ENCODE results near the gene SRSF7.
"Not testable (repeated sequence)": the region's sequence is repeated elsewhere in the genome, so short reads cannot be mapped to it uniquely, and the experiment has no call there.

Gene SRSF7

DNA sequence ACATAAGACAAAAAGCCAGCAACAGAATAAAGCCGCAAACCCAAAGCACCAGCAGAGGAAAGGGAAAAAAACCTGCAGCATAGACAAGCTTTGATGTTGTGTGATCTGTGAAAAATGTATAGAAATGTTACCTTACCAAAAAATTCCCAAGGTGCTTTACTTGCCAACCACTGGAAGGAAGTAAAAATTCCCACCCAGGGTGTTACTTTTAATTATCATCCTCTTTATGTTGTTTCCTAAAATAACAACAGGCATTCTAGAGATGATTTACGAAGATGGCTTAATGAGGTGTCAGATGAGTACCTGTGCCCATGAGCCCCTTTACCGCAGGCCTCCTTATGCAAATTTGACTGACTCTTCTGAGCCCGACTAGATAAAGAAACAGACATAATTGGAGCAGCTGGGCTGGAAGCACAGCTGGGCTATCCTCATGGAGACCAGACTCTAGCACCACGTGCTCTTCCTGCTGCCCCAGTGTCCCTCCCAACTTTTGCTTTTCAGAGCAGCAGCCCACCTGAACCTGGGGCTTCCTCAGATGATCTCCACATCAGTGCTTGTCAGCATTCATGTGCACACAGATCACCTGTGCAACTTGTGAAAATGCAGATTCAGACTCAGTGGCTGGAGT, 41.5 kb downstream of the SRSF7 start:
- DNase-seq (ENCODE audit: low read depth) = no peak
- no peak for TF ChIP-seq CTCF (conservative IDR thresholded peaks at IDR 0.05; ENCODE audit: low read length)

DNA sequence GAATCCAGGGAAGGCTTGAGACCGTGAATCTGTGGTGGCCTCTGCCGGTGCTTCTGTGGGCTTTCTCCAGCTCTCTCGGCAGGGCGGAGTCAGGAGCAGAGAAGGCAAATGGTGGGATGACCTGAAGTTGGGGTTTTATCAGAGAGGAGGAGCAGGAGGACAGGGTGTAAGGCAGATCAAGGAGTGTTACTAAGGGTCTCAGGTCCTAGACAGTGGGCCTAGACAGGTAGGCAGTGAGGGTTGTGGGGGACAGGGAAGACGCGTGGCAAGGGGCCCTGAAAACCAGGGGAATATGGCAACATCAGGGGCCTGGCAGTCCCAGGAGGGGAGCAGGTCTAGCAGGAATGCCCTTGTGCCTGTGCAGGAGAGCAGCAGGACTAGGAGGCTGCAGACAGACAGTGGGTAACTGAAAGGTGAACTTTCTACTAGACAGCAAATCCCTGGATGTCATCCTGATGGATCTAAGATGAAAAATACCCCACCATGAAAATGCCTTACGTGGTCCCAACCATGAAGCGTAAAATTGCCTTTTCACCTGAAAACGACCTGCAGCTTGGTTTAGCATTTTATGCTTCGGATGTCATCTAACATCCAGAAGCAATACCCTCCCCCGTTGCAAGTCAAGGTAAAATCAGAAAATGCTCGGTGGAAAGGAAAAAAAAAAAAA, 42.1 kb downstream of the SRSF7 start:
- TF ChIP-seq CTCF (conservative IDR thresholded peaks at IDR 0.05; ENCODE audit: low read length) = no peak
- no peak overlapping the region for H3K4me3 ChIP-seq (ENCODE audit: low read length)

More for the DNA sequence above, 41.5 kb downstream of the SRSF7 start:
- no peak overlapping the region for H3K4me3 ChIP-seq (ENCODE audit: low read length)

GRCh38 chr2:38708491-38708890, 42.7 kb downstream of the SRSF7 start:
- not testable (repeated sequence) for H3K4me3 ChIP-seq (ENCODE audit: low read length); DNase-seq (ENCODE audit: low read depth)

More for the DNA sequence above, 42.1 kb downstream of the SRSF7 start:
- DNase-seq (ENCODE audit: low read depth) = no peak

GRCh38 chr2:38706846-38707345, 44.3 kb downstream of the SRSF7 start:
- TF ChIP-seq CTCF (conservative IDR thresholded peaks at IDR 0.05; ENCODE audit: low read length) = no peak
- H3K4me3 ChIP-seq (ENCODE audit: low read length) = no peak overlapping the region
- DNase-seq (ENCODE audit: low read depth) = no peak

- no peak overlapping the region for H3K4me3 ChIP-seq (ENCODE audit: low read length)
- no peak for TF ChIP-seq CTCF (conservative IDR thresholded peaks at IDR 0.05; ENCODE audit: low read length)
Observed at GRCh38 chr2:38704664-38705063, 46.5 kb downstream of the SRSF7 start.

GRCh38 chr2:38703336-38703735, 47.8 kb downstream of the SRSF7 start:
- not testable (repeated sequence) for DNase-seq (ENCODE audit: low read depth); H3K4me3 ChIP-seq (ENCODE audit: low read length)

More at GRCh38 chr2:38704664-38705063, 46.5 kb downstream of the SRSF7 start:
- no peak for DNase-seq (ENCODE audit: low read depth)

- DNase-seq (ENCODE audit: low read depth) = peak; percentile 83
- TF ChIP-seq CTCF (conservative IDR thresholded peaks at IDR 0.05; ENCODE audit: low read length) = no peak
- no peak overlapping the region for H3K4me3 ChIP-seq (ENCODE audit: low read length)
Observed at GRCh38 chr2:38702413-38702812, 48.7 kb downstream of the SRSF7 start.

DNA sequence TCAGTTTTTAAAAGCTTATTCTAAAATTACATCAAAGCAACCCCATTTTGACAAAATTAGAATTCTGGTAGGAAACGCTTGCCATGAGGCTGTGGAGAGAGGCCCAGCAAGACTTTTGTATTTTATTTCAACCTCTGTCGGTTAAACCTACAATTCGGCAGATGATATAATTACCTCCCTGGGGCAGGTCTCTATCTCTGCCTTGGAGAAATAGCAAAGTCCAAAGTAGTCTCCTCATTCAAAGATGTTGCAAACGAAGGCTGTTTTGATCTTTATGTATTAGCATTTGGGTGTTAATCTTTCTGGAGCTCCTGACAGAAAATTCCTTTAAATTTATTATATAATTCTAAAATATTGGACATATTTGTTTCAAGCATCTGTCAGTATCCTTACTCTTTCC, 49.6 kb downstream of the SRSF7 start:
- H3K4me3 ChIP-seq (ENCODE audit: low read length) = no peak overlapping the region
- DNase-seq (ENCODE audit: low read depth) = no peak
- TF ChIP-seq CTCF (conservative IDR thresholded peaks at IDR 0.05; ENCODE audit: low read length) = no peak

Measured in AG10803 (cell line).